Stimulated activated naive CD8-positive, alpha-beta T cell treated with anti-CD3 and anti-CD28 coated beads, Interleukin-15, amount 100 ng/mL, for 72 hours (primary cell): ENCODE results near the gene BCOR.

Experiments used
- ATAC-seq: fragments of 150-1000 bp; cut with Tn5 transposase; 2 replicates; pipeline ENCODE4 v1.10.0; 2021; ENCODE audit warnings: mild to moderate bottlenecking, moderate library complexity
- DNase-seq, 2 donors: peaks; one replicate each; pipeline ENCODE4 v3.0.0; 2021 to 2022
- H3K27ac Mint-ChIP-seq, 2 donors: one replicate each; pipeline ENCODE4 v1.8.0; 2022; ENCODE audit warnings: mild to moderate bottlenecking in 2 of 2, mixed read lengths in 2 of 2, moderate library complexity in 2 of 2
- H3K27me3 Mint-ChIP-seq: one replicate; pipeline ENCODE4 v1.8.0; 2022; ENCODE audit warnings: mixed read lengths
- H3K4me1 Mint-ChIP-seq: one replicate; pipeline ENCODE4 v1.8.0; 2022; ENCODE audit warnings: mild to moderate bottlenecking, mixed read lengths
- H3K4me3 Mint-ChIP-seq, 2 donors: one replicate each; pipeline ENCODE4 v1.8.0; 2022; ENCODE audit warnings: mild to moderate bottlenecking in 2 of 2, mixed read lengths in 2 of 2, moderate library complexity in 1 of 2
- H3K9me3 Mint-ChIP-seq, 2 donors: one replicate each; pipeline ENCODE4 v1.8.0; 2022; ENCODE audit warnings: mixed read lengths in 2 of 2

BCOR gene

DNA sequence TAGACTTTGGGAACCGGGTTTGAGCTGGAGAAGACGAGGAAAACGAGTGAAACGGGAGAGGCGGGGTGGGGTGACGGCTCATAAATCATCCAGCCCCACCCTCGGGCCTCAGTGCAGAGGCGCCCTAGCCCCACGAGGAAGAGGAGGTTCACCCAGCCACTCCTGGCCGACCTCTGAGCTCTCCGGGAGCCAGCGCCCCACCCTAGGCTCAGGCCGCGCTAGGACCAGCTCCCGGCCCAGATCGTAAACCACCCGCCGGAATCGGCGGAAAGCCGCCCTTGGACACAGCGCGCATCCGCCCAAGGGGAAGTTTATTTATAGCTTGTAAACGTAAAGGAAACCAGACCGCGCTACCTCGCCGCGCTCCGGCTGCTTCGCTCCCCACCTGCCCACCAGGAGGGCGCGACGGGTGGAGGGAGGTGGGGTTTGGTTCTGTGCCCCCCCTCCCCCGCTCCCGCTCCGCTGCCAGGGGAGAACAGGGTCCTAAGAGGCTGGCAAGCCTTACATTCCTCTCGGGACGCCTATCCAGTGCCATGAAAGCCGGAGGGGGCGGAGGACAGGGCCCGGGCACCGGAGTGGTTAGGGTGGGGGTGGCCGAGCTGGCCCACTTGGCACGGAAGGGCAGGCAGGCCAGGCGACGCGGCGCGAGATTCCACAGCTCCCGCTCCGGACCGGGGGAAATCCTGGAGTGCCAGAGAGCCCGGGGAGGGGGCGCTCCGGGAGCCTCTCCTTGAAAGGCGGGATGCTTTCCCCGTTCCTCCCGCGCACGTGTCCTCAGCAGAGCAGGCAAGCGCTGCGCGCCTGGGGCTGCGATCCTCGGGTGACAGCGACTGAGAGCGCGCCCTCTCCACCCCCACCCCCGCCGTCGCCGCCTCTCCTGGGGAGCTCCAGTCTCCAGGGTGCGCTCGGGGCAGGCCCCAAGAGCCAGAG is 84.2 kb downstream of the BCOR start:
- H3K27ac Mint-ChIP-seq = peak overlapping the region in 1 of 2 donors; percentile 89

DNA sequence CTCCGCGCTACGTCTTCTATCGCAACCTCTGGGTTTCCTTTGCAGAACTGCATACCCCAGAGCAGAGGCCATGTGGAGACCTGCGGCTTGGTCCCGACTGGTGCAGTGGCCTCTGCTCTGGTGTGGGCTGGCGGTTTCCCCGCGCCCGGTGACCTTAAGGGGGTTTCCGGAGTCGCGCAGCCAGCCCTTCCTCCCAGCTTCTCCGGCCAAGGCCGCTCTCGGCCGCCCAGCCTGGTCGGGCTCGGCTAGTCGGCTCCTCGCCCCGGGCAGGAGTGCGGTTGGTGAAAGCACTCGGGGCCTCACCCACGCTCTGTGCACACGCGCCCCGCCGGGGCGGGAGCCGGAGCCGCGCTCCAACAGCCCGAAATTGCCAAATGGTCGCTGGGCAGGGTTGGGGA is 84.9 kb downstream of the BCOR start:
- ATAC-seq = peak; percentile 35
- Mint-ChIP-seq H3K9me3 (no peaks in the 10 kb centered on the region), H3K4me1 (peaks cover 50% of the 10 kb centered on the region), H3K27me3 (peaks cover 8% of the 10 kb centered on the region), H3K27ac (peak overlapping the region in 1 of 2 donors; percentile 88), H3K4me3 (peak overlapping the region; percentile 82 to 88)
- peak in 1 of 2 donors; percentile 36 for DNase-seq

More for the DNA sequence above, 84.2 kb downstream of the BCOR start:
- peaks cover 2% of the 10 kb centered on the region for H3K27me3 Mint-ChIP-seq
- H3K9me3 Mint-ChIP-seq = no peaks in the 10 kb centered on the region
- DNase-seq (peak; percentile 38 to 52), ATAC-seq (peak; percentile 53)
- peak overlapping the region; percentile 80 to 88 for H3K4me3 Mint-ChIP-seq
- peaks cover 43% of the 10 kb centered on the region for H3K4me1 Mint-ChIP-seq

DNA sequence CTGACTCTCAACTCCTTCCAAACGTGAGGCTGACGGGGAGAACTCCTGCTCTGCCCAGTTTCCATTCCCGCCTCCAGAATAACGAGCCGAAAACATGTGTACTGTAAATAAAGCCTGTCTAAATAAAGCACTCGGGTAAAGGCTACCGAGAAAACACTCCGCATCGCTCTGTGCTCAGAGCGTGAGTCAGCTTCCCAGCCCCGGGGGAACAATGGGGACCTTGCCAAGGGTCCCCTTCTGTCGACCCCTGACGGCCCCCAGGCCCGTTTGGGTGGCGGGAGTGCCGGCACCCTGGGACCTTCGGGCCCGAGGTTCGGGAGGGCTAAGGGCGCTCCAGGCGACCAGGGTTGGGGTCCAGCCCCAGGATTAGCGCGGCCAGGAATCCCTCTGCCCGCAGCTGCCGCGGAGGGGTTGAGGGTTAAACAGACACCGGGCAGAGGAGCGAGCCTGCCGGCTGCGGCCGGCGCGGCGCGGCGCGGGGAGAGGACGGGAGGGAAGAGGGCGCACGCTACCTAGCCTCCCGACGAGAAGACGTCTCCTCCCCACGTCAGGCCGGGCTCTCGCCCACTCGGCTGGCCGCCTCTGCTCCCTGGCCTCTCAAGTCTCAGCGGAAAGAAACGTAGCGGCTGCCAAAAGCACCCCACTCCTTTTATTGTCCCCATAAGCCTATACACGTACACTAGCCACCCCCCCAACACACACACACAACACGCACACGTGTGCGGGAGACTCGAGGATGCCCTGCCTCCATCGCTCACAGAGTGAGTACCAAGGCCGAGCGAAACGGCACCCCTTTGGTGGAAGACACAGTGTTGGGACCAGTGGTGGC is 85.5 kb downstream of the BCOR start:
- peak overlapping the region in 1 of 2 donors; percentile 82 for H3K27ac Mint-ChIP-seq
- peak; percentile 49 for ATAC-seq
- H3K27me3 Mint-ChIP-seq = peaks cover 14% of the 10 kb centered on the region
- peak overlapping the region; percentile 82 to 88 for H3K4me3 Mint-ChIP-seq
- H3K4me1 Mint-ChIP-seq = peaks cover 56% of the 10 kb centered on the region
- no peaks in the 10 kb centered on the region for H3K9me3 Mint-ChIP-seq
- peak; percentile 36 to 37 for DNase-seq

DNA sequence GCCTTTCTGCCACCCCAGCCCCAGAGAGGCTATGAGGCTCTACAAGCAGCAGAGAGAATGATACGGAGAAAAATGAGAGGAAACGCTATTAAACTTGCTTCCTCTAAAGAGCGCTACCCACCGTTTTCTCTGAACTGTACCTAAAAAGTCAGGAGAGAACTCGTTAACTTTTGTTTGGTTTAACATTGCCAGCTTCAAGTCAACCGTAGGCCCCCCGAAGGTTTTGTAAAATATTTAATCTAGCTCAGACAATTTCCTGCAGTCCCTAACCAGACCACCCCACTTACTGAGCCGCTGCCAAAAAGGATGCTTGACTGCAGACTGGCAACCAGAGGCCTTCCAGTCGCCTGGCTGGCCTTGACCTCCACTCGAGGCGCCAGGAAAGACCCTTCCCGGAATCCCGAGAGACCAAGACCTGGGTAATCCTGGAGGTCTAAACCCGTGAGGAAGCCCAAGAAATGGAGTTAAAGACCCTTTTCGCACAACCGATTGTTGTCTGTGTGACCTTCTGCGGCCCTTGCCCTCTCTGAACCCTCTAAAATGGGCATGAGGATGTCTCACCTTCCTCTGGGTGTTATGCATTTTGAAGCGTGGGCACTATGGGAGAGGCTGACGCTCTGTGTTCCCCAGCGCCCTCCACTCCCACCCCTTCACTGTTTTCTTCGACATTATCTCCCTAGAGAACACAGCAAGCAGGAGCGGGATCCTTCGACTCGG is 86.3 kb downstream of the BCOR start:
- DNase-seq (no peak), ATAC-seq (no peak)
- peak overlapping the region in 1 of 2 donors; percentile 82 for H3K27ac Mint-ChIP-seq
- H3K4me3 Mint-ChIP-seq = peak overlapping the region; percentile 29 to 88
- peaks cover 22% of the 10 kb centered on the region for H3K27me3 Mint-ChIP-seq
- H3K4me1 Mint-ChIP-seq = peaks cover 64% of the 10 kb centered on the region
- no peaks in the 10 kb centered on the region for H3K9me3 Mint-ChIP-seq

DNA sequence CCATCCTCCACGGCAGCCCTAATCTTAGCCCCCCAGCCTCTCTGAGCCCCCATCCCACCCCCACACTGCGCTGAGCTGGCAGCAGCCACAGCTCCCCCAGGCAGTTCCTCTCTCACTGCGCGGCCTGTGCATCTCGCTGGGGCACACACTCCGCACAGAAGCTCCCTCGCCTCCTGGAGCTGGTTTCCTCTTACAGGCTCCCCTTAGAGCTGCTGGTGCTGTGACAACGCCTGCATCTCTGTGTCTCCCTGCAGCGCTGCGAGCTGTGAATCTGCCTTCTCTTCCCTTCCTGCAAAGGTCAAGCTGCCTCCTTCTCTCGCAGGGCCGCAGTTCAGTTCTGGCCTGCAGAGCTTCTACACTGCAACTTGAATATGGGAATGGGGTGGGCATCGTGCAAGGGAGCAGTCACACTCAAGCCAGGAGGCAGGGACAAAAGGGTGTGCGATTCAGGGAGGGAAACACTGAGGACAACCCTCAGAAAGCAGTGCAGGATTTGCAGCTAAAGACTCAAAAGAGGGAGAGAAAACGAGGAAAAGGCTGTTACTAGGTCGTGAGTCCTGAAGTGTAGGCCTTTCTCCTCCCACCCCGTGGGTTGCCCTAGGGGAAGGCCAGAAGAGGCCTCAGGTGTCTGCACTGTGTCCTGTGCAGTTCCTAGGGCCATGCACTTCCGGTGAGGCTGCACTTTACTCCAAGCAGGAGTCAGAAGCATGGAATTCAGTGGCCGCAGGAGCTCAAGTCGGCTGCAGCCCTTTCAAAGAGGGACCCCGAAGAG is 87.0 kb downstream of the BCOR start:
- ATAC-seq (no peak), DNase-seq (peak in 1 of 2 donors; percentile 17)
- Mint-ChIP-seq H3K4me3 (peak overlapping the region; percentile 22 to 85), H3K4me1 (peaks cover 66% of the 10 kb centered on the region), H3K9me3 (no peaks in the 10 kb centered on the region), H3K27ac (no peak overlapping the region), H3K27me3 (peaks cover 25% of the 10 kb centered on the region)

DNA sequence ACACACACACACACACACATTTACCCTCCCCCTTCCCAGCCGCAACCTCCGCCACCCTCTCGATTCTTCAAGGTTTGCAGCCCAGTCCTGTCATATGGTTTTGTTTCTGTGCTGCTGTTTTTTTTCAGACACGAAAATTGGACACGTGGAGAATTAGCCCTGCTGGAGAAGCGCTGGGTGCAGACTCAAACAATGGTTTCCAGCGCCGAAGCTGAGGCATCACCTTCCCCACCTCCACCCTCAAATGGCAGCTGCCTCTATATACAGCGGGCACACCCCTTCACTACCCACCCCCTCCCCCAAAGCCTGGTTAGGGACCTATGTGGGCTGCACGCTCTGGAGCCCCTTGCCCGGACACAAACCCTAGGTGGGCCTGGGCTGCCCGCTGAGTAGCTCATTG is 87.9 kb downstream of the BCOR start:
- Mint-ChIP-seq H3K4me1 (peaks cover 72% of the 10 kb centered on the region), H3K27me3 (peaks cover 25% of the 10 kb centered on the region), H3K4me3 (peak overlapping the region; percentile 70 to 85), H3K9me3 (no peaks in the 10 kb centered on the region), H3K27ac (no peak overlapping the region)
- ATAC-seq = no peak
- DNase-seq = peak in 1 of 2 donors; percentile 20

DNA sequence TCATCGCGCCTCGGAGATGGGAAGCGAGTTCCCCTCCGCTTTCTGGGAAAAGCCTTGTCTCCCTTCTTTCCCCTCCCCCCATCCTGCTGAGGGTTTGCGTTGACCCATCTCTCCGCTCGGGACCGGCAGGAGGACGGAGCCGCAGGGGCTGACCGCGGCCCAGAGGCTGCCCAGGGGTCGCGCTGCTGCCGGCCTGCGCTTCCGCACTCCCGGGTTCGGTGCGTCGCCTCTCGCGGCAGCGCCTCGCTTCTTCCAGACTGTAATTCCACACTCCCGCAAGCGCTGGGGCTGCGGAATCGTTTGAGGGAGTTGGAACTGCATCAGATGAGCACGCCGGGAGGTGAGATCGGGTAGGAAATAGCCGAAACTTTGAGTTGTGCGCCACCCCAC is 88.3 kb downstream of the BCOR start:
- Mint-ChIP-seq H3K4me3 (peak overlapping the region; percentile 78 to 85), H3K27ac (no peak overlapping the region)
- DNase-seq = no peak

DNA sequence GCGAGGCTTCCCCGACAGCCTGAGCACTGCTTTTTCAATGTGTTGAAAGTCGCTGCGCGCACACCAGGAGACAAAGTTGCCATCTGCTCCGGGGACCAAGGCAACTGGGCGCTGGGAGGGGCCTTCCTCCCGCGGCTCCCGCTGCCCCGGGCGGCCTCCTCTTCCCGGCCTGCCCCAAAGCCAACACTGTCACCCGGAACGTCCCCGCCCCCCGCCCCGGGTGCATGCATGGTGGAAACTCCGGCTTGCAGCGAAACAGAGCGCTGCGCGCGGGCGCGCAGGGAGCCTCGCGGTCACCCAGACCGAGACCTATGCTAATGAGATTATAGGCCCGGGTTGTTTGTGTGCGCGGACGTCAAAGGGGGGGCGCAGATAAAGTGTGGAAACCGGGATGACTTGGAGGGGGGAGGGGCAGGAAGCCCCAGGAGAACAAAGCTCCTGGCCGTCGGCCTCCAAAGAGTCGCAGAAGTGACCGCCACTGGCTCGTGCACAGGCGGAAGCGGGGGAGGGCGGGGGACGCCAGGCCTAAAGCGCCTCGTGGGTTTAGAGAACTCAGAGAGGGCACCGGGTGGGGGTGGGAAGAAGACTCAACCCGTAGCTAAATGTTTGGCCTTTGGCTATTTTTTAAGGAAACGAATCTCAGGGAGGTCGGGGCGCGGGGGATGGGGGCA is 88.8 kb downstream of the BCOR start:
- Mint-ChIP-seq H3K4me3 (peak overlapping the region; percentile 78 to 85), H3K4me1 (peaks cover 77% of the 10 kb centered on the region), H3K27me3 (peaks cover 30% of the 10 kb centered on the region), H3K27ac (no peak overlapping the region), H3K9me3 (no peaks in the 10 kb centered on the region)
- DNase-seq (peak; percentile 40 to 56), ATAC-seq (peak; percentile 33)

More for the DNA sequence above, 88.3 kb downstream of the BCOR start:
- H3K27me3 Mint-ChIP-seq = peaks cover 25% of the 10 kb centered on the region
- ATAC-seq = no peak
- no peaks in the 10 kb centered on the region for H3K9me3 Mint-ChIP-seq
- H3K4me1 Mint-ChIP-seq = peaks cover 72% of the 10 kb centered on the region

DNA sequence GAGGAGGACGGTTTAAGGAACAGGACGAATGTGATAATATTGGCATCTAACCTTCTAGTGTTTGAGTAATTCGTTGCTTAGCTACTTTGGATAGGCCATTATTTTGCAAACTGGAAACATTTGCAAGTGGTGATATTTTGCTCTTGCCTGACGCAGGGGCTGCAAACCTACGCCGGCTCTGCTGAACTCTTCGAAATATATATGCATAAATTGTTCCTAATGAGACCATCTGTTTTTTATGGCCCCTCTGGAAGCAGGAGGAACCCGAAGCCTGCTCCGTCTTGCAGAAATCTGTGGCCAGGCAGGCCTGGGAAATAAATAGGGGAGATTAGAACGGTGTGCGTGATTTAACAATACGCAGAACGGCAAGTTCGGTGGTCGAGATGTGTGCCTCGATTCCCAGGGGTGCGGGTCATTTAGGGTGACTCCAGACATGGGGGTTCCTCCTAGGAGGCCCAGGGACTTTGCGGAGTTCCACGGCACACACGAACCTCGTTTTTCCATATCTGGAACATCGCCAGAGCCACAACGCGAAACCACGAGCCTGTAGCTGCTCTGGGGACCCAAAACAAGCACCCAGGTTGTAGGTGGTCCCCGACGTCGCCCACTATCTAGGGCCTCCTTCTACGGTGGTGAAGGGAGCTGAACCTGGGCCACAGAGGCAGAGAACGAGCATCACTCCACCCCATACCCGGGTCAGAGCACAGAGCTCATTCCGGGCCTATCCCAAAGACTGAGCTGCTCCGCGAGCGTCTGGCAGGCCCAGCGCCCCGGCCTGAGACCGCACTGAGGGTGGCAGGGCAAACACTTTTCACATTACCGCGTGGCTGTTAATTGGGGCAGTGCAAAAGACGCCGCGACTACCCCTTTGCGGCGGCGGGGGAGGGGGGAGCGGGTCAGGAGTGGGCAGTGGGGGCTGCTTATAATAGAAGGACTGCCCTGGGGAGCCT is 89.7 kb downstream of the BCOR start:
- ATAC-seq = no peak
- Mint-ChIP-seq H3K4me3 (peak overlapping the region; percentile 78 to 85), H3K27ac (no peak overlapping the region), H3K27me3 (peaks cover 33% of the 10 kb centered on the region), H3K4me1 (peaks cover 77% of the 10 kb centered on the region), H3K9me3 (no peaks in the 10 kb centered on the region)
- DNase-seq = no peak

DNA sequence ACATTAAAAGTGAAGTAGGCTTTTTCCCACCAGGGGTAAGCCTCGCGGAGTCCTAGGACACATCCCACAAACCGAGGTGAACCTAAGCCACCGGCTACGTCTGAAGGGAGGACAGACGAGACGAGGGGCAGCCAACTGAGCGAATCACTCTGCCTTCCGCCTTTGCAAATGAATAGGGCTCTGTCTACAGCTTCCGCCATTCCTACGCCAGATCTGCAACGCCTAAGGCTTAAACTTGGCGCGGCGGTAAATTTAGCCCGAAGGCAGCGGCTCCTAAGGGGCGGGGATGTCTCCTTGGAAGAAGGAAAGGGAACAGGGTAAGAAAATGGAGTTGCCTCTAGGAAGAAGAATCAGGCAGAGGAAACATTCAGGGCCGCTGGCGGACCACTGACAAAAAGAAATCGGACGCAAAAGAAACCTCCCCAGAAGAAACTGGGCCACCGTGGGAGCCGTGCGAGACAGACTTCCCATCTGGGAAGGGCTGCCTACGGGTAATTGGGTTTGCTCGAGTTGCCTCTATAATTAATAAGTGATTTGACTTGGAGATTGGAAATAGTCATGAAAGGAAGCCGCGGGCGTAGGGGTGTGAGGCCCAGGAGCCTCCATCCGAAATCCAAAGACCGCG is 90.5 kb downstream of the BCOR start:
- H3K4me3 Mint-ChIP-seq = no peak overlapping the region
- peaks cover 33% of the 10 kb centered on the region for H3K27me3 Mint-ChIP-seq
- H3K27ac Mint-ChIP-seq = no peak overlapping the region
- ATAC-seq (no peak), DNase-seq (no peak)
- no peaks in the 10 kb centered on the region for H3K9me3 Mint-ChIP-seq
- H3K4me1 Mint-ChIP-seq = peaks cover 71% of the 10 kb centered on the region

DNA sequence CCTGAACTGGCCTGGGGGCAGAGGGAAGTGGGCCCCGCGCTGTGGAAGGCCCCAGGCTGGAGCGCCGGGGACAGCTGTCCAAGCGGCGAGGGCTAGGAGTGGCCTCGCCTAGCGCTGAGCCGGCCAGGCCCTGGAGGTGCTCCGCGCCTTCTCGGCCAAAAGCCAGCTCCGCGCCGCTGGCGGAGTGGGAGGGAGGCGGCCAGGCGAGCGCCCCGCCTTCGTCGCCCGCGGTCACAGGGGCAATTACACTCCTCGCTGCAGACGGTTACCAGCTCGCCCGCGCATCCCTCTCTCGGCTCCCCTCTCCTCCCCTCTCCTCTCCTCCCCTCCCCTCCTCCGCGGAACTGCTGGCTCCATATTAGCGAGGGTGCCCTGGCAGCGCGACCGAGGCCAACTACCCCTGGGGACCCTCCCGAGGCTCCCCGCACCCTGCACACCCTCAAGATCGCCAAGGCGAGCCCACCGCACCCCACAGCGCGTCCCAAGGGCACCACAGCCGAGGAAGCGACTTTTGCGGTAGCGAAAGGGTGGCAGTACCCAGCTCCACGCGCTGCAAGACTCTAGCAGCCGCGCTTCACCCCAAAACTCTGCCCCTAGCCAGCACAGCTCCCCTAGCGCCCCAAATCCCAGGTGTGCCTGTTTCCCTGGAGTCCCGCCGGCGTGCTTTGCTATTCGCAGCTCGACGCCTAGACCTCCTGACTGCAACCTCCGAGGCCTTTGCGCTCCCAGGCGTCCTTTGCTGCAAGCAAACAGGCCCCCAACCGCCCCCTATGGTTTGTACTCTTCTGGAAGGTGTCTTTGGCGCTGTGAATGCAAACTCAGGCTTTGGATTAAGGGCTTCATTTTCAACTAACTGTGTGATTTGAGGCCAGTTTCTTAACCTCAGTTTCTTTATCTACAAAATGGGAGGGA is 91.4 kb downstream of the BCOR start:
- no peak overlapping the region for H3K27ac Mint-ChIP-seq
- H3K4me1 Mint-ChIP-seq = peaks cover 63% of the 10 kb centered on the region
- peaks cover 33% of the 10 kb centered on the region for H3K27me3 Mint-ChIP-seq
- DNase-seq (peak; percentile 49 to 52), ATAC-seq (peak; percentile 74)
- H3K9me3 Mint-ChIP-seq = no peaks in the 10 kb centered on the region
- peak overlapping the region; percentile 59 to 84 for H3K4me3 Mint-ChIP-seq
